ENCODE data around the gene PDE2A. TPM values are rescaled to one million over a fixed set of nuclear protein-coding genes. Genes with fewer than 3 reads are reported as not detected.

Gene PDE2A
- total RNA-seq, result under 1 TPM; 0.40 to 0.48 TPM

- ChIA-PET POLR2A (no interaction called here), CTCF (interaction anchor here (1.2 to 1.6 kb wide), 3 partner anchors 10 to 51 kb away, joined by 5 to 14 read pairs (median 6); no protein-coding TSS in a partner anchor)
- H3K27ac Mint-ChIP-seq, result no peak within 1 kb of the TSS
- no peak for DNase-seq
- no peaks in the 10 kb centered on the region for H3K4me1 Mint-ChIP-seq
- H3K9me3 Mint-ChIP-seq, result no peaks in the 10 kb centered on the region
- no peak within 1 kb of the TSS for H3K4me3 Mint-ChIP-seq
- peaks cover 78% of the 10 kb centered on the region for H3K27me3 Mint-ChIP-seq
- H3K36me3 Mint-ChIP-seq (ENCODE audit: low read depth), result no peaks in the 10 kb centered on the region
These were observed at the start of gene PDE2A for GRCh38 chr11:72673943-72674828. PDE2A (minus strand) TSS chr11:72674422; CDS start chr11:72674207, 215 bp downstream.

GRCh38 chr11:72723508-72723907 lies 49.3 kb upstream of the PDE2A start:
- H3K27ac Mint-ChIP-seq, result peak overlapping the region; percentile 95
- CTCF ChIA-PET, result interaction anchor here (0.7 to 4.2 kb wide), 10 partner anchors 8 to 462 kb away, joined by 3 to 36 read pairs (median 6); partner anchors contain the start of gene STARD10

GRCh38 chr11:72722050-72722748 lies 48.0 kb upstream of the PDE2A start:
- peak overlapping the region; percentile 86 for H3K4me3 Mint-ChIP-seq
- ChIA-PET CTCF (interaction anchor here (0.9 to 4.2 kb wide), 10 partner anchors 9 to 497 kb away, joined by 3 to 36 read pairs (median 4); partner anchors contain the start of gene STARD10), POLR2A (no interaction called here)
- no peaks in the 10 kb centered on the region for H3K27me3 Mint-ChIP-seq
- peak overlapping the region; percentile 95 for H3K27ac Mint-ChIP-seq
- H3K4me1 Mint-ChIP-seq, result peaks cover 57% of the 10 kb centered on the region
- DNase-seq, result peak; percentile 90
- no peaks in the 10 kb centered on the region for H3K9me3 Mint-ChIP-seq
- peaks cover 18% of the 10 kb centered on the region for H3K36me3 Mint-ChIP-seq (ENCODE audit: low read depth)

More at GRCh38 chr11:72723508-72723907, 49.3 kb upstream of the PDE2A start:
- H3K4me1 Mint-ChIP-seq, result peaks cover 52% of the 10 kb centered on the region
- DNase-seq, result no peak
- POLR2A ChIA-PET, result interaction anchor here (0.6 kb wide), 1 partner anchor 91 kb away, joined by 3 read pairs; no protein-coding TSS in a partner anchor
- no peaks in the 10 kb centered on the region for H3K27me3 Mint-ChIP-seq
- H3K4me3 Mint-ChIP-seq, result no peak overlapping the region
- H3K36me3 Mint-ChIP-seq (ENCODE audit: low read depth), result peaks cover 16% of the 10 kb centered on the region
- H3K9me3 Mint-ChIP-seq, result no peaks in the 10 kb centered on the region

- ChIA-PET CTCF (interaction anchor here (1.0 to 2.4 kb wide), 5 partner anchors 9 to 456 kb away, joined by 3 to 8 read pairs (median 6); partner anchors contain the start of gene STARD10), POLR2A (no interaction called here)
- Mint-ChIP-seq H3K9me3 (no peaks in the 10 kb centered on the region), H3K4me3 (peak overlapping the region; percentile 86), H3K4me1 (peaks cover 57% of the 10 kb centered on the region), H3K36me3 (ENCODE audit: low read depth) (peaks cover 18% of the 10 kb centered on the region), H3K27ac (peak overlapping the region; percentile 95), H3K27me3 (no peaks in the 10 kb centered on the region)
- peak; percentile 46 for DNase-seq
These were observed 47.4 kb upstream of the PDE2A start for GRCh38 chr11:72721689-72722049.

- Mint-ChIP-seq H3K27ac (peak overlapping the region; percentile 95), H3K4me3 (peak overlapping the region; percentile 86), H3K4me1 (peaks cover 57% of the 10 kb centered on the region), H3K9me3 (no peaks in the 10 kb centered on the region), H3K27me3 (no peaks in the 10 kb centered on the region), H3K36me3 (ENCODE audit: low read depth) (peaks cover 17% of the 10 kb centered on the region)
- ChIA-PET POLR2A (no interaction called here), CTCF (interaction anchor here (1.0 to 2.4 kb wide), 4 partner anchors 10 to 457 kb away, joined by 3 to 7 read pairs (median 4); no protein-coding TSS in a partner anchor)
- DNase-seq, result no peak
These were observed 47.1 kb upstream of the PDE2A start for GRCh38 chr11:72721276-72721675.

- no peaks in the 10 kb centered on the region for H3K27me3 Mint-ChIP-seq
- H3K9me3 Mint-ChIP-seq, result no peaks in the 10 kb centered on the region
- ChIA-PET POLR2A (no interaction called here), CTCF (interaction anchor here (1.0 to 2.4 kb wide), 3 partner anchors 72 to 457 kb away, joined by 3 to 7 read pairs (median 3); no protein-coding TSS in a partner anchor)
- DNase-seq, result no peak
- H3K4me3 Mint-ChIP-seq, result peak overlapping the region; percentile 86
- H3K36me3 Mint-ChIP-seq (ENCODE audit: low read depth), result peaks cover 15% of the 10 kb centered on the region
- peaks cover 57% of the 10 kb centered on the region for H3K4me1 Mint-ChIP-seq
- peak overlapping the region; percentile 95 for H3K27ac Mint-ChIP-seq
These were observed 46.6 kb upstream of the PDE2A start for GRCh38 chr11:72720784-72721183.

GRCh38 chr11:72720047-72720446 lies 45.8 kb upstream of the PDE2A start:
- Mint-ChIP-seq H3K4me3 (peak overlapping the region; percentile 86), H3K9me3 (no peaks in the 10 kb centered on the region), H3K27me3 (no peaks in the 10 kb centered on the region), H3K4me1 (peaks cover 54% of the 10 kb centered on the region), H3K36me3 (ENCODE audit: low read depth) (peaks cover 13% of the 10 kb centered on the region), H3K27ac (peak overlapping the region; percentile 95)
- DNase-seq, result no peak
- POLR2A ChIA-PET, result no interaction called here
- CTCF ChIA-PET, result interaction anchor here (0.5 to 1.0 kb wide), 2 partner anchors 73 to 170 kb away, joined by 3 to 6 read pairs; no protein-coding TSS in a partner anchor

- Mint-ChIP-seq H3K4me3 (peak overlapping the region; percentile 86), H3K9me3 (no peaks in the 10 kb centered on the region), H3K27me3 (no peaks in the 10 kb centered on the region), H3K4me1 (peaks cover 55% of the 10 kb centered on the region), H3K27ac (peak overlapping the region; percentile 95), H3K36me3 (ENCODE audit: low read depth) (peaks cover 13% of the 10 kb centered on the region)
- CTCF ChIA-PET, result no interaction called here
- DNase-seq, result no peak
- POLR2A ChIA-PET, result no interaction called here
These were observed 45.3 kb upstream of the PDE2A start for GRCh38 chr11:72719551-72719950.

- peaks cover 56% of the 10 kb centered on the region for H3K4me1 Mint-ChIP-seq
- POLR2A ChIA-PET, result no interaction called here
- CTCF ChIA-PET, result interaction anchor here (1.1 kb wide), 1 partner anchor 94 kb away, joined by 3 read pairs; no protein-coding TSS in a partner anchor
These were observed 44.9 kb upstream of the PDE2A start for GRCh38 chr11:72719144-72719543.

GRCh38 chr11:72718101-72718501 lies 43.9 kb upstream of the PDE2A start:
- Mint-ChIP-seq H3K27ac (peak overlapping the region; percentile 28), H3K4me1 (peaks cover 50% of the 10 kb centered on the region)

More at GRCh38 chr11:72719144-72719543, 44.9 kb upstream of the PDE2A start:
- H3K27me3 Mint-ChIP-seq, result no peaks in the 10 kb centered on the region
- DNase-seq, result no peak
- H3K36me3 Mint-ChIP-seq (ENCODE audit: low read depth), result peaks cover 13% of the 10 kb centered on the region
- no peak overlapping the region for H3K27ac Mint-ChIP-seq
- peak overlapping the region; percentile 86 for H3K4me3 Mint-ChIP-seq
- H3K9me3 Mint-ChIP-seq, result no peaks in the 10 kb centered on the region

GRCh38 chr11:72716788-72717435 lies 42.7 kb upstream of the PDE2A start:
- ChIA-PET POLR2A (no interaction called here), CTCF (interaction anchor here (0.7 to 1.6 kb wide), 4 partner anchors 8 to 70 kb away, joined by 3 to 5 read pairs (median 4); no protein-coding TSS in a partner anchor)
- H3K27ac Mint-ChIP-seq, result no peak overlapping the region
- no peaks in the 10 kb centered on the region for H3K27me3 Mint-ChIP-seq
- DNase-seq, result no peak
- H3K9me3 Mint-ChIP-seq, result no peaks in the 10 kb centered on the region
- peaks cover 18% of the 10 kb centered on the region for H3K36me3 Mint-ChIP-seq (ENCODE audit: low read depth)
- H3K4me1 Mint-ChIP-seq, result peaks cover 42% of the 10 kb centered on the region
- H3K4me3 Mint-ChIP-seq, result no peak overlapping the region

More at GRCh38 chr11:72718101-72718501, 43.9 kb upstream of the PDE2A start:
- CTCF ChIA-PET, result interaction anchor here (1.1 kb wide), 1 partner anchor 95 kb away, joined by 3 read pairs; no protein-coding TSS in a partner anchor
- POLR2A ChIA-PET, result no interaction called here
- H3K9me3 Mint-ChIP-seq, result no peaks in the 10 kb centered on the region
- H3K4me3 Mint-ChIP-seq, result no peak overlapping the region
- peaks cover 15% of the 10 kb centered on the region for H3K36me3 Mint-ChIP-seq (ENCODE audit: low read depth)
- DNase-seq, result no peak
- no peaks in the 10 kb centered on the region for H3K27me3 Mint-ChIP-seq

GRCh38 chr11:72716290-72716689 lies 42.1 kb upstream of the PDE2A start:
- peaks cover 19% of the 10 kb centered on the region for H3K36me3 Mint-ChIP-seq (ENCODE audit: low read depth)
- H3K4me3 Mint-ChIP-seq, result no peak overlapping the region
- DNase-seq, result no peak
- CTCF ChIA-PET, result interaction anchor here (0.6 to 1.6 kb wide), 5 partner anchors 9 to 70 kb away, joined by 3 to 5 read pairs (median 3); no protein-coding TSS in a partner anchor
- H3K27me3 Mint-ChIP-seq, result no peaks in the 10 kb centered on the region
- no peaks in the 10 kb centered on the region for H3K9me3 Mint-ChIP-seq
- POLR2A ChIA-PET, result no interaction called here
- no peak overlapping the region for H3K27ac Mint-ChIP-seq
- peaks cover 42% of the 10 kb centered on the region for H3K4me1 Mint-ChIP-seq
